Sciatic nerve (tissue), 2 donors: ENCODE results near the gene PCDHGC3. TPM values are rescaled to one million over a fixed set of nuclear protein-coding genes. Genes with fewer than 3 reads are reported as not detected.

Source experiments
- ATAC-seq: fragments of 200-7000 bp; cut with Tn5 transposase; one replicate; pipeline ENCODE4 v1.9.1; 2020; ENCODE audit warnings: mild to moderate bottlenecking, moderate library complexity
- DNase-seq: peaks from one replicate; pipeline ENCODE4 v3.0.0-alpha.2; 2020; ENCODE audit warnings: low spot score
- intact Hi-C: fragments of 100-400 bp; cut with DNase I; formaldehyde crosslinking; loops from one replicate; pipeline ENCODE4 v1.14.2; 2022
- total RNA-seq: library from RNA; stranded (reverse); fragmentation: NEBNext Ultra II Directional; extraction: Animal tissue kit (Norgen Biotek cat#: 25700); gene quantifications from one replicate; pipeline ENCODE4 v1.2.1, GENCODE V29; 2021
- donor health status: DM: no; HTN: no; CAD: no.
- donor health status: DM: no; HTN: no; CAD: no.

Gene PCDHGC3
- total RNA-seq, 1 donor from 2014 or later: 71.4 TPM

GRCh38 chr5:141484310-141484640, 8.5 kb downstream of the PCDHGC3 start:
- intact Hi-C loops: no loop called here
- DNase-seq (no peak), ATAC-seq (no peak)

DNA sequence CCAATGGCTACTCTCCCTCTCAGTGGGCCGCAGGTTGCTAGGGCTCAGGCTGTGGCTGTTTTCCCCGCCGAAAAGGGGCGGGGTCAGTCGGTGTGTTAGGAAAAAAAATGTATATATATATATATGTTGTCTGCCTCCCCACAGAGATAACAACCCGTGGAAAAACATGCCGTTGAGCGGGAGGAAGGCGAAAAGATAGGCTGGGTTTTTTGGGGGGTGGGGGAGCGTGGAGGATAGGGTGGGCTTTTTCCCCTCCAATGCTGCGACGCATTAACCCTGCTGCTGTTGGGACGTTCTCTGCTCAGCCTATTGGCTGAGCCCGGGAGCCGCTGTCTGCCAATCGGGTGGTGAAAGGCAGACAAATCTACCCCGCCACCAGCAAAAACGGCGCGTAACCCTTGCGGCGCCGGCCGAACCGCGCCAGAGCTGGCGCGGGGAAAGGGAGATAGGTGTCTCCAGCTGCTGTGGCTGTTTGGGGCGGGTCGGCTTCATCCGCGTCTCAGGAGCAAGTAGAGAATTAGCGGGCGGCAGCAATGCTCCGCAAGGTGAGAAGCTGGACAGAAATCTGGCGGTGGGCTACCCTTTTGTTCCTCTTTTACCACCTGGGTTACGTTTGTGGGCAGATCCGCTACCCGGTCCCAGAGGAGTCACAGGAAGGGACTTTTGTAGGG, 9.0 kb downstream of the PCDHGC3 start, which contains the start of gene PCDHGC4:
PCDHGC4 (plus strand) TSS at position 390 of the 671 bp plus-strand sequence; CDS start at position 534, 144 bp downstream.
- ATAC-seq (peak; percentile 48), DNase-seq (no peak)
- intact Hi-C loops: no loop called here

DNA sequence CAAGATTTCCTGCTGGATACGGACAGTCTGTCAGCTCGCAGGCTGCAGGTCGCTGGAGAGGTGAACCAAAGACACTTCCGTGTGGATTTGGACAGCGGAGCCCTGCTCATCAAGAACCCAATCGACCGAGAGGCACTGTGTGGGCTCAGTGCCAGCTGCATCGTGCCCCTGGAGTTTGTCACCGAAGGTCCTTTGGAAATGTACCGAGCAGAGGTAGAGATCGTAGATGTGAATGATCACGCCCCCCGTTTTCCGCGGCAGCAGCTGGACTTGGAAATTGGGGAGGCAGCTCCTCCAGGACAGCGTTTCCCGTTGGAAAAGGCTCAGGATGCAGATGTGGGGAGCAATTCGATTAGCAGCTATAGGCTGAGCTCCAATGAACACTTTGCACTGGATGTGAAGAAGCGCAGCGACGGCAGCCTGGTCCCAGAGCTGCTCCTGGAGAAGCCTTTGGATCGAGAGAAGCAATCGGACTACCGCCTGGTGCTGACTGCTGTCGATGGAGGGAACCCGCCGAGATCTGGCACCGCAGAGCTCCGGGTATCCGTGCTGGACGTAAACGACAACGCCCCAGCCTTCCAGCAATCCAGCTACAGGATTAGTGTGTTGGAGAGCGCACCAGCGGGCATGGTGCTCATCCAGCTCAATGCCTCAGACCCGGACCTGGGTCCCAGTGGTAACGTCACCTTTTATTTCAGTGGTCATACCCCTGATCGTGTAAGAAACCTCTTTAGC, 9.7 kb downstream of the PCDHGC3 start:
- no peak for ATAC-seq
- DNase-seq: no peak
- intact Hi-C loops: no loop called here

GRCh38 chr5:141486091-141486490, 10.3 kb downstream of the PCDHGC3 start:
- ATAC-seq (no peak), DNase-seq (no peak)
- intact Hi-C loops: no loop called here

DNA sequence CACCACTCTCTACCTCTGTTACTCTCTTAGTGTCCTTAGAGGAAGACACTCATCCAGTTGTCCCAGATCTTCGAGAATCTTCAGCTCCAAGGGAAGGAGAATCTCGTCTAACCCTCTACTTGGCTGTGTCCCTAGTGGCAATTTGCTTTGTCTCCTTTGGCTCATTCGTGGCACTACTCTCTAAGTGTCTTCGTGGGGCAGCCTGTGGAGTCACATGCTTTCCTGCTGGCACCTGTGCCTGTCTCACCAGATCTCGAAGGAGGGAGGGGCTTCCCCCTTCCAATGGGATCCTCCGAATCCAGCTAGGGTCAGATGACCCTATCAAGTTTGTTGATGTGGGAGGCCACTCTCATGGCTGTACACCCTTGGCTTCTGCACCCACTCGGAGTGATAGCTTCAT, 11.4 kb downstream of the PCDHGC3 start:
- ATAC-seq (no peak), DNase-seq (no peak)
- intact Hi-C loops: no loop called here

DNA sequence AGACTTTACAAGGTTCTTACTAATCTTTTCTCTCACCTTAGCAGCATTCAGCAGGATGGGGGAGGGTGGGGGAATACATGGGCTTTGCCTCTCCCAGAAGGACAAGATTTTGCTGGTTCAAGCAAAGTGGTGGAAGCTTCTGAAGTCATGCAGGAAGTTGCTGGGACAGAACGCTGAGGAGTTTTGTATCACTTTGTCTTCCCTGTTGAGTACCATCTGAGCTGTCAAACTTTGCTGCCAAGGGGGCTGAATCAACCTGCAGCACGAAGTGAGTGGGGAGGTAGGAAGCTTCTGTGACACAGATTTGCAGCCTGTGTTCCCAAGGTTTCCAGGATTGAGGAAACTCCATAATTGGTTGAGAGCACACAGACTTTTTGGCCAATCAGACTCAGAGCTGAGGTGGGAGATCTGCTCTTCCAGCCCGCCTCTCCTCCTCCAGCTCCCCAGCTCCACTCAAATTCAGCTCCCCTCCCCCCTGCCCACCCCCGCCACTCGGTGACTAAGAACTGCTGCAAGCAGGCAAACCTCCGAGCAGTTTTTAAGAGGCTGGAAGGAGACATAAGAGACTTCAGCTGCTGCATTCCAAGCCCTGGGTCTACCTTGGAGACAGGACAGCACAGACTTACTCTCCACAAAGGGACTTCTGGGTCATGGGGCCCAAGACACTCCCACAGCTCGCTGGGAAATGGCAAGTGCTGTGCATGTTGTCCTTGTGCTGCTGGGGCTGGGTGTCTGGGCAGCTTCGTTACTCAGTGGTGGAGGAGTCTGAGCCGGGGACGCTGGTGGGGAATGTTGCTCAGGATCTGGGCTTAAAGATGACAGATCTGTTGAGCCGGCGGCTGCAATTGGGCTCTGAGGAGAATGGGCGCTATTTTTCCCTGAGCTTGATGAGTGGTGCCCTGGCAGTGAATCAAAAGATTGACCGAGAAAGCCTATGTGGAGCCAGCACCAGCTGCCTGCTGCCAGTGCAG, 13.1 kb downstream of the PCDHGC3 start, which contains the start of gene PCDHGC5:
PCDHGC5 (plus strand) TSS at position 491 of the 971 bp plus-strand sequence; CDS start at position 651, 160 bp downstream.
- ATAC-seq (no peak), DNase-seq (no peak)
- intact Hi-C loops: no loop called here

GRCh38 chr5:141489841-141490240, 14.1 kb downstream of the PCDHGC3 start:
- intact Hi-C loops: no loop called here
- DNase-seq (no peak), ATAC-seq (no peak)

DNA sequence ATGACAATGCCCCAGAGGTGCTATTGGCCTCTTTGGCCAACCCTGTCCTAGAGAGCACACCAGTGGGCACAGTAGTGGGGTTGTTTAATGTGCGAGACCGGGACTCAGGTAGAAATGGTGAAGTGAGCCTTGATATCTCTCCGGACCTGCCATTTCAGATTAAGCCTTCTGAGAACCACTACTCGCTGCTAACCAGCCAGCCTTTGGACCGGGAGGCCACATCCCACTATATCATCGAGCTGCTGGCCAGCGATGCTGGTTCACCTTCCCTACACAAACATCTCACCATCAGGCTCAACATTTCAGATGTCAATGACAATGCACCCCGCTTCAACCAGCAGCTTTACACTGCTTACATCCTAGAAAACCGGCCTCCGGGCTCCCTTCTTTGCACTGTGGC, 14.5 kb downstream of the PCDHGC3 start:
- DNase-seq (no peak), ATAC-seq (no peak)
- intact Hi-C loops: no loop called here

GRCh38 chr5:141490771-141491170, 15.0 kb downstream of the PCDHGC3 start:
- intact Hi-C loops: no loop called here
- ATAC-seq (no peak), DNase-seq (no peak)

DNA sequence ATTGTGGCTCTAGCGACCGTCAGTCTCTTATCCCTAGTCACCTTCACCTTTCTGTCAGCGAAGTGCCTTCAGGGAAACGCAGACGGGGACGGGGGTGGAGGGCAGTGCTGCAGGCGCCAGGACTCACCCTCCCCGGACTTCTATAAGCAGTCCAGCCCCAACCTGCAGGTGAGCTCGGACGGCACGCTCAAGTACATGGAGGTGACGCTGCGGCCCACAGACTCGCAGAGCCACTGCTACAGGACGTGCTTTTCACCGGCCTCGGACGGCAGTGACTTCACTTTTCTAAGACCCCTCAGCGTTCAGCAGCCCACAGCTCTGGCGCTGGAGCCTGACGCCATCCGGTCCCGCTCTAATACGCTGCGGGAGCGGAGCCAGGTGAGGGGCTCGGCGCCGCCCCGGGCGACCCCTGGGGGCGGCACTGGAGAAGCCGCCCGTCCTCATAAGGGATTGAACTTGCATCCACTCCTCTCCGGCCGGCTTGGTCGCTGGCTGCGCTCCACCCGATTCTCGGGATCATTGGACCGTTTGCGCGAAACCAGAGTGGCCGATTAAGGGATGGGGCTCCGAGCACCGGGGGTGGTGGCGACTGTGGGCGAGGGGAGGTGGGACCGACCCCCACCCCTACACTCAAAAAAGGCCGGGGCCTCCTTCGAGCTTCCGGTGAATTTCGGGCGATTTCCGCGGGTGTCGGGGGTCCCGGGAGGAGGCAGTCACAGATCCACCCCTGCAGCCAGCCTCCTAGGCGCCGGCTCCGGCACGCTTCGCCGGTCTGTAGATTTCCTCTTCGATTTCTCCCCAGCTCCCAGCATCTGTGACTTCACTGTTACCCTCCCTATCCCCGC, 15.8 kb downstream of the PCDHGC3 start:
- intact Hi-C loops: no loop called here
- no peak for DNase-seq
- no peak for ATAC-seq

- intact Hi-C loops: no loop called here
- no peak for DNase-seq
- no peak for ATAC-seq
Observed at GRCh38 chr5:141492168-141492885, 16.6 kb downstream of the PCDHGC3 start.

GRCh38 chr5:141493500-141494422, 18.0 kb downstream of the PCDHGC3 start:
- intact Hi-C loops: no loop called here
- ATAC-seq: peak; percentile 78
- DNase-seq: no peak

- intact Hi-C loops: no loop called here
- DNase-seq (no peak), ATAC-seq (no peak)
Observed at GRCh38 chr5:141494761-141495452, 19.1 kb downstream of the PCDHGC3 start.

DNA sequence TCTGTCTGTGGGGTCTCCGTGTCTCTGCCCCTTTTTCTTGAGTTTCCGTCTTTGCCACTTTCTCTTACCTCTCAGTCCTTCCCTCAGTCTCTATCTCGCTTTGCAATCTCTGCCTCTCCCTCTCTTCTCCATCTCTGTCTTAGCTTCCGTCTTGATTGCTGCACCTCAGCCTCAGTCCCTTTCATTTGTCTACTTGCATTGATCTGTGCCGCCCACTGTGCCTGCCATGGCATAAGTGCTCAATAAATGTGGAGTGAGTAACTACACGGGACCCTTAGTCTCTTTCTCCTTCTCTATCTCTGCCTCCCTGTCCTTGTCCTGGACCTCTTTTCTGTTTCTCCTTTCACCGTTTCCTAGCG, 19.7 kb downstream of the PCDHGC3 start:
- ATAC-seq (no peak), DNase-seq (no peak)
- intact Hi-C loops: no loop called here

DNA sequence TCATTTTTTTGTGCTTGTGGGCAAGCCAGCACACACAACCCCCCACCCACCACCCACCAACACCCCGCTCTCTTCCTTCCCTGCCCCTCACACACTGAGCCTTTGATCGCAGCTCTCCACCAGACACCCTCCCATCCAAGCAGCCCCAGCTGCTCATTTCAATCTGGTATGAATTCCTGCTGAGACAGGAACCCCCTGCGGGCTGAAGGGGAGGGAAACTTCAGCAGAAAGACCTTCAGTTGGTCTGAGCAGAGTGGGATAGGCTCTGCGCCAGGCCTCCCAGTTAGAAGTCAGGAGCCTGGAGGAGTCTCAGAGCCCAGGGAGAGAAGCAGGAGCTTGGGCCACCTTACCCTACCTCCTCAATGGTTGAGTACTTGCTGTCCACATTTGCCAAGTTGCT, 20.3 kb downstream of the PCDHGC3 start:
- ATAC-seq (no peak), DNase-seq (no peak)
- intact Hi-C loops: no loop called here

DNA sequence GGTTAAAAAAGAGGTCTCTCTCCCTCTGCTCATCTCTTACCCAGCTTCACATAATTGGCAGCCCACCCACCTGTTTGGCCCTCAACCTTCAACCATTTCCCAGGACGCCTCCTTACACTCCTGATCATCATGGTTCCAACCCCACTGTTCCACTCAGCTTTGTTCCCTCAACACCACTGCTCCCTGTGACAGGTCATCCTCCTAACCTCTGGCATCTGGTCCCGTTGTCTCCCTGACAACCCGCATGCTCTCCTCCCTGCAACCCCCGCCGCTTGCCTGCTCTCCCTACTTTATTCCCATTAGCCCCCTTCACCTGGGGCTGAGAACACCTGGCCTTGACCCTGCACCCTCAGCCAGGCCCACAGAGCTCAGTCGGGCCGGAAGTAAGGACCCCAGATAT, 26.0 kb downstream of the PCDHGC3 start:
- no peak for ATAC-seq
- intact Hi-C loops: no loop called here
- DNase-seq: no peak

GRCh38 chr5:141503681-141504080, 27.9 kb downstream of the PCDHGC3 start:
- intact Hi-C loops: no loop called here
- no peak for ATAC-seq

More at GRCh38 chr5:141503681-141504080, 27.9 kb downstream of the PCDHGC3 start:
- DNase-seq: no peak
